A549 treated with ZK216348 at 1 μM for 4 hours (cell line): ENCODE results near the gene SKIC3. TPM values are rescaled to one million over a fixed set of nuclear protein-coding genes. Genes with fewer than 3 reads are reported as not detected.

Experiments used
- total RNA-seq: library from RNA; stranded (reverse); fragments of 200-300 nt; extraction: Qiagen RNA extraction; gene quantifications from 5 replicates; pipeline ENCODE4 v1.2.3, GENCODE V29; 2022; ENCODE audit warnings: low read depth

SKIC3 gene
- 16.9 to 26.0 TPM (median 24.0 TPM) in 5 replicates for total RNA-seq

GRCh38 chr5:95554647-95555548, at the start of gene SKIC3, which contains the start of gene ARSK:
Gene SKIC3 (minus strand): TSS chr5:95554977. CDS start chr5:95547150, 7,827 bp downstream.
Gene ARSK (plus strand): TSS chr5:95555101. CDS start chr5:95555279, 178 bp downstream.

Other genes with a start within 250 kb of the SKIC3 start
- gene FAM81B, start 163.6 kb downstream of the SKIC3 start, total RNA-seq: not detected in 5 replicates
- gene ARSK, start 124 bp upstream of the SKIC3 start, total RNA-seq: 4.7 to 9.5 TPM (median 8.2 TPM) in 5 replicates
- gene GPR150, start 65.1 kb upstream of the SKIC3 start, total RNA-seq: 0.11 to 0.15 TPM (median 0.12 TPM) in 3 of 5 replicates, not detected in the others
- gene RFESD, start 91.8 kb upstream of the SKIC3 start, total RNA-seq: 1.9 to 3.0 TPM (median 2.6 TPM) in 5 replicates
- gene SPATA9, start 128.0 kb upstream of the SKIC3 start, total RNA-seq: not detected in 5 replicates
- gene RHOBTB3, start 176.4 kb upstream of the SKIC3 start, total RNA-seq: 5.3 to 10.5 TPM (median 8.4 TPM) in 5 replicates